IMR-90 (cell line): Measurements from ENCODE around the gene ACSF2. TPM values are rescaled to one million over a fixed set of nuclear protein-coding genes. Genes with fewer than 3 reads are reported as not detected.
A peak's percentile ranks its signal among the peaks of the same experiment; 100 is the strongest.

Experiments used
- ATAC-seq: fragments of 200-7000 bp; cut with Tn5 transposase; 2 replicates; pipeline ENCODE4 v1.9.1; 2020; ENCODE audit warnings: low read depth, mild to moderate bottlenecking, moderate library complexity
- BruUV-seq: library from RNA; stranded (reverse); fragments of 400-500 nt; replicated peaks from 2 replicates; lab custom pipeline; 2021; lab: Mats Ljungman, UMichigan
- CTCF ChIA-PET: fragments of 300-600 bp; formaldehyde crosslinking; extraction: SDS; loops from one replicate; lab custom pipeline; 2021; ENCODE audit warnings: antibody characterized with exemption; lab: Yijun Ruan, JAX
- POLR2A ChIA-PET: fragments of 300-600 bp; sonication (Branson Sonifier 250); formaldehyde crosslinking; loops from one replicate; lab custom pipeline; 2022; ENCODE audit warnings: antibody characterized with exemption; ENCODE audit not compliant: unreplicated experiment; lab: Charles Lee
- DNase-seq: peaks from one replicate; pipeline ENCODE4 v3.0.0; 2013
- H2AFZ ChIP-seq: replicated peaks from 2 replicates; pipeline ENCODE3; 2013; ENCODE audit warnings: low read length, mild to moderate bottlenecking; ENCODE audit not compliant: poor library complexity
- H2AK5ac ChIP-seq: 2 replicates; pipeline ENCODE4 v1.6.1; 2013; ENCODE audit warnings: low read depth, low read length, inconsistent platforms
- H2AK9ac ChIP-seq: replicated peaks from 2 replicates; pipeline ENCODE3; 2013; ENCODE audit warnings: mild to moderate bottlenecking, low read depth, low read length, moderate library complexity; ENCODE audit not compliant: poor library complexity
- H2BK120ac ChIP-seq: 2 replicates; pipeline ENCODE4 v1.6.1; 2013; ENCODE audit warnings: low read depth, low read length, inconsistent platforms
- H2BK15ac ChIP-seq: 3 replicates; pipeline ENCODE4 v1.6.1; 2013; ENCODE audit warnings: low read depth, low read length, inconsistent platforms
- H2BK20ac ChIP-seq: 2 replicates; pipeline ENCODE4 v1.6.1; 2013; ENCODE audit warnings: low read depth, mild to moderate bottlenecking, inconsistent platforms, low read length, moderate library complexity
- H2BK5ac ChIP-seq: 2 replicates; pipeline ENCODE4 v1.6.1; 2013; ENCODE audit warnings: mild to moderate bottlenecking, low read depth, low read length, inconsistent platforms; ENCODE audit not compliant: poor library complexity, severe bottlenecking
- H3K14ac ChIP-seq: replicated peaks from 2 replicates; pipeline ENCODE4 v1.6.1; 2013; ENCODE audit warnings: low read depth, low read length, inconsistent platforms
- H3K18ac ChIP-seq: 2 replicates; pipeline ENCODE4 v1.6.1; 2013; ENCODE audit warnings: low read depth, low read length, control low read depth
- H3K23ac ChIP-seq: 2 replicates; pipeline ENCODE4 v1.6.1; 2013; ENCODE audit warnings: low read depth, low read length, inconsistent platforms
- H3K27ac ChIP-seq: 2 replicates; pipeline ENCODE4 v1.5.1; 2013; ENCODE audit warnings: mild to moderate bottlenecking, control low read depth, low read length; ENCODE audit not compliant: insufficient read depth
- H3K27me3 ChIP-seq: 2 replicates; pipeline ENCODE4 v1.6.1; 2013; ENCODE audit warnings: low read length; ENCODE audit not compliant: control insufficient read depth, insufficient read depth
- H3K36me3 ChIP-seq: 2 replicates; pipeline ENCODE4 v1.6.1; 2013; ENCODE audit warnings: low read length, mixed read lengths; ENCODE audit not compliant: control insufficient read depth, insufficient read depth
- H3K4ac ChIP-seq: 2 replicates; pipeline ENCODE4 v1.6.1; 2013; ENCODE audit warnings: low read depth, low read length, inconsistent platforms
- H3K4me1 ChIP-seq: 2 replicates; pipeline ENCODE4 v1.6.1; 2013; ENCODE audit warnings: low read length, mixed read lengths; ENCODE audit not compliant: control insufficient read depth, insufficient read depth
- H3K4me2 ChIP-seq: 2 replicates; pipeline ENCODE4 v1.6.1; 2013; ENCODE audit warnings: low read depth, mild to moderate bottlenecking, control low read depth, low read length, moderate library complexity
- H3K4me3 ChIP-seq: 2 replicates; pipeline ENCODE4 v1.5.1; 2013; ENCODE audit warnings: low read depth, mild to moderate bottlenecking, control low read depth, low read length, moderate library complexity; ENCODE audit not compliant: insufficient read depth
- H3K56ac ChIP-seq: 2 replicates; pipeline ENCODE4 v1.6.1; 2013; ENCODE audit warnings: low read length, inconsistent platforms; ENCODE audit not compliant: insufficient read depth; ENCODE audit errors: extremely low read depth
- H3K79me1 ChIP-seq, 2 experiments: 2 replicates each; pipeline ENCODE4 v1.6.1; 2013; ENCODE audit warnings: low read length in 2 of 2, inconsistent platforms in 1 of 2, low read depth in 1 of 2
- H3K9ac ChIP-seq: 2 replicates; pipeline ENCODE4 v1.6.1; 2013; ENCODE audit warnings: low read depth, low read length, control low read depth
- H3K9me1 ChIP-seq: 2 replicates; pipeline ENCODE4 v1.6.1; 2013; ENCODE audit warnings: low read length, inconsistent platforms; ENCODE audit not compliant: insufficient read depth
- H3K9me3 ChIP-seq: 2 replicates; pipeline ENCODE4 v1.6.1; 2013; ENCODE audit warnings: low read length; ENCODE audit not compliant: control insufficient read depth, insufficient read depth
- H4K20me1 ChIP-seq: 2 replicates; pipeline ENCODE4 v1.6.1; 2013; ENCODE audit warnings: low read length, inconsistent platforms; ENCODE audit not compliant: insufficient read depth
- H4K5ac ChIP-seq: 2 replicates; pipeline ENCODE4 v1.6.1; 2013; ENCODE audit warnings: mild to moderate bottlenecking, low read depth, low read length, control low read depth
- H4K8ac ChIP-seq, 2 experiments: 2 replicates each; pipeline ENCODE4 v1.6.1; 2013; ENCODE audit warnings: low read depth in 2 of 2, low read length in 2 of 2, control low read depth in 1 of 2, inconsistent platforms in 1 of 2
- H4K91ac ChIP-seq: 2 replicates; pipeline ENCODE4 v1.6.1; 2013; ENCODE audit warnings: low read depth, low read length, inconsistent platforms; ENCODE audit not compliant: insufficient read depth
- BHLHE40 ChIP-seq: fragments of 150-350 bp; IDR thresholded peaks from 2 replicates; pipeline ENCODE4 v1.6.1; 2016; ENCODE audit warnings: mild to moderate bottlenecking, low read depth, low read length
- CEBPB ChIP-seq: IDR thresholded peaks from 2 replicates; pipeline ENCODE4 v1.6.1; 2012; ENCODE audit warnings: low read depth, low read length, improper control_type of control experiment
- CTCF ChIP-seq: conservative IDR thresholded peaks from 2 replicates; pipeline ENCODE4 v1.5.1; 2012; ENCODE audit warnings: mild to moderate bottlenecking, low read depth, low read length, improper control_type of control experiment
- ELK1 ChIP-seq: fragments of 150-350 bp; IDR thresholded peaks from 2 replicates; pipeline ENCODE4 v1.6.1; 2016; ENCODE audit warnings: low read depth, mild to moderate bottlenecking, low read length, moderate library complexity, borderline replicate concordance
- FOS ChIP-seq: fragments of 150-350 bp; IDR thresholded peaks from 2 replicates; pipeline ENCODE4 v1.6.1; 2016; ENCODE audit warnings: low read depth, low read length
- MAFK ChIP-seq: IDR thresholded peaks from 2 replicates; pipeline ENCODE4 v1.6.1; 2012; ENCODE audit warnings: low read depth, low read length, improper control_type of control experiment
- MAZ ChIP-seq: IDR thresholded peaks from 2 replicates; pipeline ENCODE4 v1.6.1; 2012; ENCODE audit warnings: low read depth, mild to moderate bottlenecking, low read length, improper control_type of control experiment, moderate library complexity, borderline replicate concordance
- MXI1 ChIP-seq: IDR thresholded peaks from 2 replicates; pipeline ENCODE4 v1.6.1; 2012; ENCODE audit warnings: low read depth, mild to moderate bottlenecking, low read length, moderate library complexity, borderline replicate concordance
- NFE2L2 ChIP-seq: fragments of 150-350 bp; IDR thresholded peaks from 2 replicates; pipeline ENCODE4 v1.6.1; 2016; ENCODE audit warnings: low read depth, mild to moderate bottlenecking, low read length
- SMC3 ChIP-seq: fragments of 150-350 bp; IDR thresholded peaks from 2 replicates; pipeline ENCODE4 v1.6.1; 2016; ENCODE audit warnings: low read depth, mild to moderate bottlenecking, antibody characterized with exemption, low read length, moderate library complexity
- USF2 ChIP-seq: fragments of 150-350 bp; IDR thresholded peaks from 2 replicates; pipeline ENCODE4 v1.6.1; 2017; ENCODE audit warnings: mild to moderate bottlenecking, antibody characterized with exemption, low read length, low read depth
- WGBS, 2 experiments: methylation state at CpG; one replicate each; pipeline versions ENCODE4 v1.1.5 to v1.1.7; 2013; ENCODE audit warnings: missing lambda C conversion rate in 2 of 2; ENCODE audit not compliant: insufficient read length in 1 of 2; ENCODE audit errors: extremely low coverage in 2 of 2; 5-methylcytosine and 5-hydroxymethylcytosine counted together
- dilution Hi-C: fragments of 300-500 bp; cut with HindIII; formaldehyde crosslinking; loops from one replicate; pipeline ENCODE4 v1.14.3; 2018; ENCODE audit warnings: low sequenced_read_pairs; ENCODE audit not compliant: unreplicated experiment
- in situ Hi-C: fragments of 300-500 bp; cut with MboI; formaldehyde crosslinking; loops from 3 replicates; pipeline ENCODE4 v1.14.3; 2019; ENCODE audit warnings: low sequenced_read_pairs, inconsistent platforms, mixed read lengths
- intact Hi-C: fragments of 100-400 bp; cut with micrococcal nuclease; formaldehyde crosslinking; loops from 2 replicates; pipeline ENCODE4 v1.10.0; 2022
- polyA plus RNA-seq, 3 experiments: library from polyadenylated mRNA; depleted of rRNA; stranded (reverse); fragments of >200 nt; gene quantifications; 2 replicates each; pipeline ENCODE4 v1.2.3, GENCODE V29; 2012; ENCODE audit warnings: low replicate concordance in 1 of 3
- total RNA-seq: library from RNA; depleted of rRNA; stranded (reverse); fragments of >200 nt; gene quantifications from 2 replicates; pipeline ENCODE4 v1.2.3, GENCODE V29; 2012

ACSF2 gene
- total and polyA plus RNA-seq, 2 of the 4 experiments (the other 2 are of a cell fraction) = 18.5 to 27.2 TPM

GRCh38 chr17:50511058-50511457, 85.0 kb downstream of the ACSF2 start:
- CTCF ChIA-PET = no interaction called here
- Histone ChIP-seq H2AK9ac (no peak overlapping the region), H2AK5ac (no peak overlapping the region), H2BK15ac (no peak overlapping the region), H4K8ac (no peak overlapping the region), H3K14ac (no peak overlapping the region), H4K5ac (no peak overlapping the region), H3K9ac (no peak overlapping the region), H2AFZ (no peak overlapping the region), H2BK120ac (no peak overlapping the region), H3K4me1 (peaks cover 2% of the 10 kb centered on the region), H3K4ac (no peak overlapping the region), H4K91ac (no peak overlapping the region), H3K79me1 (peaks cover 0 to 3% of the 10 kb centered on the region in 2 experiments; a peak in 1 of 4 replicates), H2BK20ac (no peak overlapping the region), H3K36me3 (no peaks in the 10 kb centered on the region), H3K27me3 (no peaks in the 10 kb centered on the region; the same call in 1 of the 2 replicates), H4K20me1 (no peaks in the 10 kb centered on the region), H3K27ac (no peak overlapping the region), H3K4me3 (no peak overlapping the region), H3K9me3 (no peaks in the 10 kb centered on the region), H3K56ac (no peak overlapping the region), H2BK5ac (no peak overlapping the region), H3K9me1 (peaks cover 11% of the 10 kb centered on the region), H3K4me2 (peak overlapping the region; percentile 58), H3K18ac (no peak overlapping the region), H3K23ac (no peak overlapping the region)
- intact Hi-C loops = no loop called here
- dilution Hi-C loops = no loop called here
- peak; percentile 50 for DNase-seq
- BruUV-seq = no TSS peak
- TF ChIP-seq NFE2L2 = no peak
- TF ChIP-seq SMC3 = no peak
- no peak for TF ChIP-seq MAFK
- TF ChIP-seq MAZ = no peak
- TF ChIP-seq USF2 = no peak
- no peak for TF ChIP-seq CTCF
- 0 out of 2 replicates have a peak, but pooled peaks have one; percentile 6 for TF ChIP-seq CEBPB
- peak; percentile 14; the same call in 1 of the 2 replicates for TF ChIP-seq FOS
- TF ChIP-seq BHLHE40 = no peak
- TF ChIP-seq ELK1 = no peak
- TF ChIP-seq MXI1 = no peak
- ATAC-seq = peak; percentile 27; the same call in 1 of the 2 replicates
- POLR2A ChIA-PET = no interaction called here
- 25% methylated on average over 2 of the region's 3 CpGs; no CpG with 5 or more reads in 1 of the 2 experiments for WGBS, 2 experiments
- in situ Hi-C loops = no loop called here
